Astrocyte (in vitro differentiated cells and primary cell): ENCODE data around the gene PSAP.

Source experiments
- EZH2 ChIP-seq: IDR thresholded peaks from 2 replicates; pipeline ENCODE4 v1.6.1; 2012; ENCODE audit warnings: mild to moderate bottlenecking, low read length, inconsistent platforms; ENCODE audit not compliant: insufficient read depth
- TF ChIP-seq, protein P1 (sequence below): IDR thresholded peaks from 2 replicates; pipeline ENCODE4 v1.5.1; 2011; ENCODE audit warnings: low read depth, mild to moderate bottlenecking, inconsistent platforms, low read length, moderate library complexity; ENCODE audit not compliant: insufficient read depth

DNA sequence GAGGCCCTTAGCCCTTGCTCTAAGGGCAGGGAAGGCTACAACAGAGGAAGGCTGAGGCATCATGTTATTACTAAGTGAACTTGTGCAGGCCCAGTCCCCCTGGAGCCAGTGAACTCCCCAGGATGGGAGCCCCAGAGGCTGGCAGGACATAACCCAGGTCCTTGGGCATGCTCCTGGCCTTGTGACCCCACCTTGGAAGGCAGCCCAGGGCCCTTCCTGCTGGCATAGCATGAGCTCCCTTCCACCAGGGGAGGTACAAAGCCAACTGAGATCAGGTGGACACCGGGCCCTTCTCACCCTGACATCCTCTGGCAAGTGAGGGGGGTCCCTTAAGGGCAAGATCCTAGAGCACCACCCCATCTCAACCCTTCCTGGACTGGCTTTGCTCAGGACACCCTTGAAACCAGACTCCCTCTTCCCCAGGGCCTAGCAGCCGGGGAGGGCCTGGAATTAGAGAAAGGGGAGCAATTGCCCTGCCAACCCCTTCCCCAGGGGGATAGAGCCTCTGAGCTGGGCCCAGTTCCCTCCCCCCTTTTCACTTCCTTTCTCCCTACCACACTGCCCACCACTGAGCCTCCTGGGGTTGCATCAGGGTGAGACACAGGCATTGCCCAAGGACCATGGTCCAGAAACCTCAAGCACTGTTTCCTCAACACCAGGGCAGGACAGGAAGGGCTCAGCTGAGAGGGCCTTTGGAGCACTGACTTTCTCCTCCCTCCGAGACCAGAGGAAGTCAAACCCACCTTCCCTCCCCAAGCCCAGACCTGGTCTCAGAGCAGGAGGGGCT, 75.9 kb downstream of the PSAP start:
- TF ChIP-seq, protein P1, sequence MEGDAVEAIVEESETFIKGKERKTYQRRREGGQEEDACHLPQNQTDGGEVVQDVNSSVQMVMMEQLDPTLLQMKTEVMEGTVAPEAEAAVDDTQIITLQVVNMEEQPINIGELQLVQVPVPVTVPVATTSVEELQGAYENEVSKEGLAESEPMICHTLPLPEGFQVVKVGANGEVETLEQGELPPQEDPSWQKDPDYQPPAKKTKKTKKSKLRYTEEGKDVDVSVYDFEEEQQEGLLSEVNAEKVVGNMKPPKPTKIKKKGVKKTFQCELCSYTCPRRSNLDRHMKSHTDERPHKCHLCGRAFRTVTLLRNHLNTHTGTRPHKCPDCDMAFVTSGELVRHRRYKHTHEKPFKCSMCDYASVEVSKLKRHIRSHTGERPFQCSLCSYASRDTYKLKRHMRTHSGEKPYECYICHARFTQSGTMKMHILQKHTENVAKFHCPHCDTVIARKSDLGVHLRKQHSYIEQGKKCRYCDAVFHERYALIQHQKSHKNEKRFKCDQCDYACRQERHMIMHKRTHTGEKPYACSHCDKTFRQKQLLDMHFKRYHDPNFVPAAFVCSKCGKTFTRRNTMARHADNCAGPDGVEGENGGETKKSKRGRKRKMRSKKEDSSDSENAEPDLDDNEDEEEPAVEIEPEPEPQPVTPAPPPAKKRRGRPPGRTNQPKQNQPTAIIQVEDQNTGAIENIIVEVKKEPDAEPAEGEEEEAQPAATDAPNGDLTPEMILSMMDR = no peak
- TF ChIP-seq EZH2 = no peak
